Stimulated activated CD4-positive, alpha-beta T cell treated with anti-CD3 and anti-CD28 coated beads, Interleukin-15, amount 100 ng/mL, for 24 hours (primary cell): ENCODE measurements around the gene CHRNB2.
"Not testable (repeated sequence)": the region's sequence is repeated elsewhere in the genome, so short reads cannot be mapped to it uniquely, and the experiment has no call there.

Experiments used
- DNase-seq: peaks from one replicate; pipeline ENCODE4 v3.0.0-alpha.2; 2020

CHRNB2 gene, protein sequence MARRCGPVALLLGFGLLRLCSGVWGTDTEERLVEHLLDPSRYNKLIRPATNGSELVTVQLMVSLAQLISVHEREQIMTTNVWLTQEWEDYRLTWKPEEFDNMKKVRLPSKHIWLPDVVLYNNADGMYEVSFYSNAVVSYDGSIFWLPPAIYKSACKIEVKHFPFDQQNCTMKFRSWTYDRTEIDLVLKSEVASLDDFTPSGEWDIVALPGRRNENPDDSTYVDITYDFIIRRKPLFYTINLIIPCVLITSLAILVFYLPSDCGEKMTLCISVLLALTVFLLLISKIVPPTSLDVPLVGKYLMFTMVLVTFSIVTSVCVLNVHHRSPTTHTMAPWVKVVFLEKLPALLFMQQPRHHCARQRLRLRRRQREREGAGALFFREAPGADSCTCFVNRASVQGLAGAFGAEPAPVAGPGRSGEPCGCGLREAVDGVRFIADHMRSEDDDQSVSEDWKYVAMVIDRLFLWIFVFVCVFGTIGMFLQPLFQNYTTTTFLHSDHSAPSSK

DNA sequence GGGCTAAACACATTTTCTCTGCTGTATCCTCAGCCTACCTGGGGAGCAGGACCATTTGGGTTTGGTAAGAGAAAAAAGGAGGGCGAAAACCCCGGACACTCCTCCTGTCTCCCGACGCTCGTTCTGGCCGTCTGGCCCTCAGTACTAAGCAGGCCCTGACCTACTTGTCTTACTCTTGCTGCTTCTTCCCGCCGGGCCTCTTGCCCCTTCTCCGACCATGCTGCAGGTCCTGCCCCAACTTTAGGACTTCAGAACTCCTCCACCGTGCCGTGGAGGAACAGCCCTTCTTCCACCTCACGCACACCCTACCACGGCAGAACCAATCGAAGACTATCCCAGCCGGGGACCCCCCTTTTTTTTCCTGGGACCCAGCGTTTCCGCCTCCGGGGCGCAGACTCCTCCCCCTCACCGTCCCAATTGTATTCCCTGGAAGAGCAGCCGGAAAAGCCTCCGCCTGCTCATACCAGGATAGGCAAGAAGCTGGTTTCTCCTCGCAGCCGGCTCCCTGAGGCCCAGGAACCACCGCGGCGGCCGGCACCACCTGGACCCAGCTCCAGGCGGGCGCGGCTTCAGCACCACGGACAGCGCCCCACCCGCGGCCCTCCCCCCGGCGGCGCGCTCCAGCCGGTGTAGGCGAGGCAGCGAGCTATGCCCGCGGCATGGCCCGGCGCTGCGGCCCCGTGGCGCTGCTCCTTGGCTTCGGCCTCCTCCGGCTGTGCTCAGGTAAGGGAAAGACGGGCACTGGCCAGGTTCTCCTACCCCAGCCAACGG is at the start of gene CHRNB2:
CHRNB2 (plus strand) TSS at position 393 of the 771 bp plus-strand sequence; CDS start at position 660, 267 bp downstream.
- DNase-seq: peak; percentile 74

DNA sequence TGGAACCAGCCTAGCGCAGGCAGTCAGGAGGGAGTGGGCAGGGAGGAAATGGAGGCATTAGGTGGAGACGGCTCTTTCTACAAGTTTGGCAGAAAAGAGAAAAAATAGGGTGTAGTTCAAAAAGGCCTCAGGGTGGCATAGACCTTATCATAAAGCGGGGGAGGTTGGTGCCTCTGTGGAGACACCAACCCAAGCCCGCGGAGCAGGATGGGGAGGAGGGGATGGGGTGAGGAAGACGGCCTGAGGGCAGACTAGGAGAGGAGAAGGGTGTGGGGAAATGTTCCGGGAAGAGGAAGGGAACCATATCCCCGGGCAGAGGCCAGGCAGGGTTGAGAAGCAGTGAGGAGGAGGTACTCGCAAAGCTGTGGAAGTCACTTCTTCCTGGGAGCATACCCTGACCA is 48.0 kb upstream of the CHRNB2 start:
- no peak for DNase-seq

DNA sequence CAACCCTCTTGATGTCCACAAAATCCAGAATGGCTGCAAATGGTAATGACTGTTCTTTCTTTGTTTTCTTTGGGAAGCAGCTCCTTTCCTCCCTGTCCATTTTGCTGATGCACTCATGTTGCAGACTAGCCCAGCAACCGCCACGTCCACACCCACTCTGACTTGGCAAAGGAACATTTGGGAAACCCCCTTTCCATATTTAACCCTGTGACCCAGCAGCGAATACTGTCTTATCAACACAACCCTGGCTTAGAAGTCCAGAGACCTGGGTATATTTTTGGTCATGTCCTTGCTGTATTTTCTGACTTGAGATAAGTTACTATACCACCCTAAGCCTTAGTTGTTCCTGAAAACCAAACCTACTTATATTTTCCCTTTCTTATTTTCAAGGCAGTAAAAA is 47.2 kb upstream of the CHRNB2 start:
- no peak for DNase-seq

DNA sequence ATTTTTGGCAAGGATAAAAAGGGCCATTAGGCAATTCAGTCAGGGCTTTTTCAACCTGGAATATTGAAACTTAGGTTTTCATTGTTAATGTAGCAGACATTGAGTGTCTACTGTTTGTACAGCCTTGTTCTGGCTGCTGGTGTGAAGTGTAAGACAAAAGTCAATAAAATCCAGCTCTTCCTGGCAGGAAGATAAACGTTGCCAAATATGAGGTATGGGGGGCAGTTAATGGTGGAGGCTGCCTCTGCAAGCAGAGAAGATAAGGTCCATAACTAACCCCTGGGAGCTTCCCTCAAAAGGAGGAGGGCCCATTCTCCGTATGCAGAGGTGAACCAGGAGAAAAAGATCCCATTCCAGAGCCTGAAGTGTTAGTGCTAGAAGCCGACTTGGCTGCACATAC is 45.9 kb upstream of the CHRNB2 start:
- no peak for DNase-seq

DNA sequence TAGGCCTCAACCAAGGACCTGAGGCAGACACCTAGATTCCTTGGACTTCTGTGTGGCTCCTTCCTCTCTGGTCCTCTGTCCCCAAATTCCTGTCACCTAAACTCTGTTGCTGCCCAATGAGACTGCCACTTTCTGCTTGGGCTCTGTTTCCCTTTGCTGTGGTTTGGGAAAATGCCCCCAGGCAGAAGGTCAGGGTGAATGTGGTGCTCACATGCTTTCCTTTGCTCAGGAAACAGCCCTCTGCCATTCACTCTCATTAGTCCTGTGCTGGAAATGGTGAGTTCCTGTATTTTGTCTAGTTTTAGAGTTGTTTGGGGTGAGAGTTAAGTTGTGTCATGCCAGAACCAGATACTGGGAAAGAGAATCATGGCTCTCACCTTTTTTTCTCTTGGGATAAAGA is 42.7 kb upstream of the CHRNB2 start:
- no peak for DNase-seq

DNA sequence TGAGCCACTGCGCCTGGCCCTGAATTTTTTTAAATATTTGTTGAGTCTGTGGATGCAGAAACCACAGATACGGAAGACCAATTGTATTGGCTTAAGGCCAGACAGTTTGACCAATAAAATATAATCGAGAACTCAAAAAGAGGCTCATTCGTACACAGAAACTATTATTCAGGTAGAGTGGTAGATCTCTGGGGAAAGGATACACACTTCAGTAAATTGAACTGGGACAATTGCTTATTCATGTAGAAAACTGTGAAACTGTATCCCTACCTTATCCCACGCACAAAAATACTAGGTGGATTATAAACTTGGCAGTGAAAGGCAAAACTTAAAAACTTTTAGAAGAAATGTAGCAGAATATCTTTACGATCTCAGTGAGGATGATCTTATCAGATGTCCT is 40.4 kb upstream of the CHRNB2 start:
- DNase-seq: no peak

DNA sequence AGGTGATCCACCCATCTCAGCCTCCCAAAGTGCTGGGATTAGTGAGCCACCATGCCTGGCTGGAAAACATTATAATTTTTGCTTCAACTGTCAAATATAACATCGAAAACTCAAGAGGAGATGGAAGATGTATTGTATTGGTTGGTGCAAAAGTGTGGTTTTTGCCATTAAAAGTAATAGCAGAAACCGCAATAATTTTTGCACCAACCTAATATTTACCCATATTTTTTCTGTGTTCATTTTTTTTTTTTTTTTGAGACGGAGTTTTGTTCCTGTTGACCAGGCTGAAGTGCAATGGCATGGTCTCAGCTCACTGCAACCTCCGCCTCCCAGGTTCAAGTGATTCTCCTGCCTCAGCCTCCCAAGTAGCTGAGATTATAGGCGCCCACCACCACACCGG is 38.3 kb upstream of the CHRNB2 start:
- no peak for DNase-seq

DNA sequence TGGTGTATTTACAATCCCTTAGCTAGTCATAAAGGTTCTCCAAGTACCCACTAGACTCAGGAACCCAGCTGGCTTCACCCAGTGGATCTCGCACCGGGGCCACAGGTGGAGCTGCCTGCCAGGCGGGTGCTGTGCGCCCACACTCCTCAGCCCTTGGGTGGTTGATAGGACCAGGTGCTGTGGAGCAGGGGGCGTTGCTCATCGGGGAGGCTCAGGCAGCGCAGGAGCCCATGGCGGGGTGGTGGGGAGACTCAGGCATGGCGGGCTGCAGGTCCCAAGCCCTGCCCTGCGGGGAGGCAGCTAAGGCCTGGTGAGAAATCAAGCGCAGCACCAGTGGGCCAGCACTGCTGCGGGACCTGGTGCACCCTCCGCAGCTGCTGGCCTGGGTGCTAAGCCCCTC is 35.6 kb upstream of the CHRNB2 start:
- DNase-seq: not testable (repeated sequence)

DNA sequence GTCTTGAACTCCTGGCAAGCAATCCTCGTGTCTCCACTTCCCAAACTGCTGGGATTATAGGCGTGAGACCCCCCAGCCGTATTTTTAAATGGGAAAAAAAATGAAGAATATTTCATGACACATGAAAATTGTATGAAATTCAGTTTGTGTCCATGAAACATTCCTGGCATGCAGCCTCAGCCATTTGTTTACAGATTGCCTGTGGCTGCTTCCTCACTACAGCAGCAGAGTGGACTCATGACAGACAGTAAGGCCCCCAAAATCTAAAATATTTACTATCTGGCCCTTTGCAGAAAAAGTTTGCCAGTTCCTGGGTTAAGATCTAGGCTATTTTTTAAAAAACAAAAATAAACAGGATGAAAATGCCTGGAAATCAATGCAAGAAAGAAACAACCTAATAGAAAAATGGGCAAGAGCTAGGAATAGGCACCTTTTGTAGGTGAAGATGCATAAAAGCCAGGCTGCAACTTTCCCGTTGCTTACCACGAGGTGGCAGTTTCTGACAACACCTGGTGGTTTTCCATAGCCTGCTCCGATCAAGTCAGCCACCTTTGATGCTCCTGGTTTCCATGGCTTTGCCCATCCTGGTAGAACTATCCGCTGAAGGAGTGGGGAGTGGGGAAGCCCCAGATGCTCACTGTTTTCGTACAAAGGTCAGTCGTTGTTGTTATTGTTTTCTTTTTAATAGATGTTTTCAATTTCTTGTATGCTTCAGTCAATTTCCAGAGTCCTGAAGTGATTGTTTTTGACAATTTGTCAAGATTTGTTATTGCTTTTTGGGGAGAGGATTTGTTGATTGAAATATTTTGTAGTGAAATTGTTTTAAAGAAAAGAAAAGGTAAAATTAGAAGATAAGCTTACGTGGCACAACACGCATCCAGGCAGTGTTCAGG is 33.4 kb upstream of the CHRNB2 start:
- DNase-seq: no peak

DNA sequence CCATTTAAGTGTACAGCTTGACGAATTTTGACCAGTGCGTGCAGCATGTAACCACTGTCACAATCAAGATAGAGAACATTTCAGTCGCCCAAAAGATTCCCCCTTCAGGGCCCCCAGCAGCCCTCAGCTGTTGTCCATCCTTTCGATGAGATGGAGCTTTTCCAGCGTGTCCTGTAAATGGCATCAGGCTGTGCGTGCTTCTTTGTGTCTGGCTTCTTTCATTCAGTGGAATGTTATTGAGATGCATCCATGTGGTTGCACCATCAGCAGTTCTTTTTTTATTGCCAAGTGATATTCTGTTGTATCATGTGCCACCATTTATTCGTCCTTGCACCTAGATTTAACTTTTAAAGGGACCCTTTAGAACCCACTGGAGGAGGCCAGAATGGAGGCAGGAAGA is 31.0 kb upstream of the CHRNB2 start:
- DNase-seq: no peak

DNA sequence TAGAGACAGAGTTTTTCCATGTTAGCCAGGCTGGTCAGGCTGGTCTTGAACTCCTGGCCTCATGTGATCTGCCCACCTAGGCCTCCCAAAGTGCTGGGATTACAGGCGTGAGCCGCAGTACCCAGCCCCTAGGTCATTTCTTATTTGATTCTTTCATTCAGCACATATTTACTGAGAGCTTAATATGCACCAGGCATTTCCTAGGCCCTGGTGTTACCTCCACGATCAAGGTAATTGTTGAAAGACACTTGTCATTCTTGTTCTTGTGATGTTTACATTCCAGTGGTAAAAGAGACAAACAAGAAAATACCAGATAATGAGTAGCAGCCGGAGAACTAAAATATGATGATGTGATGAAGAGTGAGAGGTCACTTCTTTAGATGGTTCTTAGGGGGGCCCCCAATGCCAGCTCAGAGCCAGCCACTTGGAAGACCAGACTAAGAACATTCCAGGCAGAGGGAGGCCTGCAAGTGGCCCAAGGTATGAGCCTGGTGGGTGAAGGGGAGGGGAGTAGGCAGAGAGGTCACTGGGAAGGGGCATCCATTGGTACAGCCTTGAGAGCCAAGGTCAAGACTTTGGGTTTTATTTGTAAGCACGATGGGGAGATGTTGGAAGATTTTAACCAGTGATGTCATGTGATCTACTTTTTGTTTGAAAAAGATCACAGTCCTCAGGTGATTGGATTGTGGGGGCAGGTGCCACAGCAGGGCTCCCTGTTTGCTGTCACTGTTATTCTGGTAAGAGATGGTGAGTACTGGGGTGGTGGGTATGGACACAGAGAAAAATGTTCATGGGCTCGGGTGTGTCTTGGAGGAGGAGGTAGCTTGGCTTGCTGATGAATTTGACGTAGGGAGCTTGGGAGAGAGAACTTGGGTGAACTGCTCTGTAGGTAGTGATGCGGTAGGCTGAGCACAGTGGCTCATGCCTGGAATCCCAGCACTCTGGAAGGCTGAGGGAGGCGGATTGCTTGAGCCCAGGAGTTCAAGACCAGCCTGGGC is 27.8 kb upstream of the CHRNB2 start:
- no peak for DNase-seq

DNA sequence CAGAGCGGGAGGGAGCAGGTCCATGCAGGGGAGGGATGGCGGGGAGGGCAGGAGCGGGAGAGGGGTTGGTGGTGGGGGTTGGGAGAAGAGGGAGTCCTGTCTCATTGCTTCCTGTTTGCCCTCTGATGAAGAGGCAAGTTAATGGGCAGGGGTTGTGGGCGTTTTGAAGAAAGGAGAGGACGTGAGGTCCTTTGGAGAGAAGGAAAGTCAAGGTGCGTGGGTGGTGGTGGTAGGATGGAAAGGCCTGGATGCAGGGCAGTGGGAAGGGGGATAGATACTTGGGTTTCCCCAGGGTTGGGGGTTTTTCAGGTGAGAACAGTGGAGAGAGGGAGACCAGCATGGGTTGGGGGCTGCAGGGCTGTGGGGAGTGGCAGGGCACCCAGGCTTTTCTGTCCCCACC is 26.3 kb upstream of the CHRNB2 start:
- DNase-seq: no peak

DNA sequence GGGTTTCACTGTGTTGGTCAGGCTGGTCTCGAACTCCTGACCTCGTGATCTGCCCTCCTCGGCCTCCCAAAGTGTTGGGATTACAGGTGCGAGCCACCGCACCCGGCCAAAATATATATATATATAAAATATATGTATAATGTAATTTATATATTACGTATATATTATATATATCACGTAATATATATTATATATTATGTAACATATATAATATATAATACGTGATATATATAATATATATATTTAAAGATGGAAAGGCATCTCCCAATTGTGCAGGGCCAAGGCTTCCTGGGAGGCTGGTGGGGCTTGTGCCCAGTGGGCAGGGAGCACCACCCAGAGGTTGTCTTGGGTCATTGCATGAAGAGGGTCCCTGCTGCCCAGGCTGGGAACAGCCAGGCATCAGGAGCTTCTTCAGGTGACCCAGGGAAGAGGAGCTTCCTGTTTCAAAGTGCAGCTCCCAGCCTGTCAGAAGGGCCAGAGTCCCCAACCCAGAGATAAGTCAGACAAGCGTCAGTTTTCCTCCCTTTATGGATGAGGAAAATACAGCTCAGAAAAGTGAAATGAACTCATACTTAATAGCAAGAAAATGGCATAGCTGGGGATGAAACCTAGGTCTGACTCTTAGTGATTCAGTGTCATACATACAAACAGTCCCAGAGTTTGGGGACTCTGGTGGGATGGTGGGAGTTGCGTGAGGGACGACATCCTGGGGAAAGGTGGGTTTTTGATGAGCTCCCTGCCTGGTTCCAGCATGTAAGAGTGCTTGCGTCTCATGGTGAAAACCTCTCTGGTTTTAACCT is 21.1 kb upstream of the CHRNB2 start:
- peak; percentile 70 for DNase-seq

DNA sequence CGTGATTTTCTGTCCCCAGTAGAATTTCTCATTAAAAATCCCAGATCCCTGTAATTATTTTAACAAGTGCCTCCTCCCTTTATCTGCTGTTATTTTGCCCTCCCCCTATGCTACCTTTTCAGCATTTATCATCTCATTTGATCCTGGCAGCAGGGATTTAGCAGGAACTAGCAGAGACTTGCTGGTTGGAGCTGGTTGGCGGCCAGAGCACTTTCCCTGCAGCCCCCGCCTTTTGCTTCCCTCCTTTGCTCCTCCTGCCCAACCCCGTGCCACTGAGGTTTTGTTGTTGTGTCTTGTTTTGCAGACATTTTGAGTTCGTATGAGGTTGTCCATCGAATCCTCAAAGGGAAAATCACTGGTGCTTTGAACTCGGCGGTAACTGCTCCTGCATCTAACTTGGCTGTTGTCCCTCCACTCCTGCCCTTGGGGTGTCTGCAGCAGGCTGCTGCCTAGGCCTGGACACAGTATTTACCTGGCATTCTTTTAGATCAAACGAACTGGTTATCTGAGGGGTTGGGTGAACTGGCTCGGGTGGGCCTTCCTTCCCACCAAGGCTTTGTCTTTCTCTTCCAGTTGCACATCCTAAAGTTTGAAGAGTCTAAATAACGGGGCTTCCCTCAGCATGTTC is 20.4 kb upstream of the CHRNB2 start:
- no peak for DNase-seq

DNA sequence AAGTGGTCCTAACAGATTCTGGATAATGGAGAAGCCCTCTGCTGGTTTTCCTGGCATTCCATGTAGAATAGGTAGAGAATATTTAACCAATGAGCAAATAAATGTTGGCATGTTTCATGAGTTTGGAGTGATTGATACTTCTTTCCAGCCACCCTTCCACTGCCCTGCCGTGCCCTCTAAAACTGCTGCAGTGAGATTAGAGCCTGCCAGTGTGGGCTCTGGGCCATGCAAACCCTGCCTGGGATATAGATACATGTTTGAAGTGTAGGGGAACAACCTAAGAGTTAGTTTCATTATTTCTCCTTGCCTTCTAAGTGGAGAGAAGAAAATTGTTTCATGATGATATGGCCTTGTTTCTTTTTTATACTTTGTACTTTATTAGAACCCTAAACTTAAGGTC is 19.6 kb upstream of the CHRNB2 start:
- DNase-seq: no peak

DNA sequence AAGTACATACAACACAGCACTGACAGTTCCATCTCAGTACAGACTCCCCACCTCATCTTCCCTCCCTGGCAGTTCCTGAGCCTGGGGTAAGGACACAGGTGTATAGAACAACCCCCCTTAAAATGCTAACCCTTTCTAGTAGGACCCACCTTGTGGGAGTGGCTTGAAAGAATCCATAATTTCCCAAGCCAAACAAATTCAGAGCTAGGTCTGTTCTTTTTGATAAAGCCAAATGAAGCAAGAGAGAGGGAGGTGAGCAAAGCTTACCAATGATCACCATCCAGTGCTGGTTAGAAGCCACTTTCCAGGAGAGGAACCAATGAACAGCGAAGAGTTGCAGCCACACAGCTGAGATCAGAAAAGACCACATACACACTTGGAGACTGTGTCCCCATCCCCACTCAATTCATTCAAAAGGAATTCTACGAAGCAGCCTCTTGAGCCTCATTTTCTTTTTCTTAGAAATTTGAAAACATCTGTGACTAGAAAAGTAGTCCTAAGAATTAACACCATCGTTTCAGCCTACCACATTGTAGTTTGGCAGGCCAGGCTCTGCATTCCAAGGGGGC is 18.3 kb upstream of the CHRNB2 start:
- no peak for DNase-seq

DNA sequence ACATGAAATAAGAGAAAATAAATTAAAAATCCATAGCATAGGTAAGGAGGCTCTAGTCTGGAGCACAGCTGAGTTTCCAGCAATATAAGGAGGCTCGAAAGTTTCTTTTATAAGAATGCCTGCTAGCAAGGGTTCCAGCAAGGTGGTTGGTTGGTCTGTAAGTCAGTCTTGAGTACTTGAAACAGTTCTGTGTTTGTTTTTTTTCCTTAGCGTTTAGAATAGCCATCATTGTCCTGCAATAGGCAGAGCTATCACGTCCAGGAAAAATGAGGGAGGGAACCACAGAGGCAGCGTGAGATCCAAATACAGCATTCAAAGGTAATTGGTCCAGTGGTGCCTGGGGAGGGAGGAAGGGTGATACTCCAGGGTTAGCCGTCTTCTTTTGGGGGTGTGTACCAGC is 17.5 kb upstream of the CHRNB2 start:
- no peak for DNase-seq

DNA sequence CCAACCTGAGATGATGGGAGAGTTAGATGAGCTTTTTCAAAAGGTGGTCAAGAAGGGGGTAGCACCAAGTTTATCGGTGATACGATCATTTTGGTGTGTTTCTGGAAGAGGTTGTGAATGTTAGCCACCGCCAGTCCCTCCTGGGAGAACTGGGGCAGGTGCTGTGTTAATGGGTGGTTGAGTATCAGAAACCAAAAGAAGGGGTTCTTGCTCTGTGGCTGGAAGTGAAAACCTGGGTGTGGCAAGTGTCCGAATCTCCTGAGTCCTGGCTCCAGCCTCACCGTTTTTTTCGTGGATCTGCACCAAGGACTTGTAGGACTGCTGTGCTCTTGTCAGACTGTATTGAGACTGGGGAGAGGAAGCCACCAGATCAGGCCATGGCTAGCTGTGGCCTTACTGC is 16.9 kb upstream of the CHRNB2 start:
- no peak for DNase-seq

DNA sequence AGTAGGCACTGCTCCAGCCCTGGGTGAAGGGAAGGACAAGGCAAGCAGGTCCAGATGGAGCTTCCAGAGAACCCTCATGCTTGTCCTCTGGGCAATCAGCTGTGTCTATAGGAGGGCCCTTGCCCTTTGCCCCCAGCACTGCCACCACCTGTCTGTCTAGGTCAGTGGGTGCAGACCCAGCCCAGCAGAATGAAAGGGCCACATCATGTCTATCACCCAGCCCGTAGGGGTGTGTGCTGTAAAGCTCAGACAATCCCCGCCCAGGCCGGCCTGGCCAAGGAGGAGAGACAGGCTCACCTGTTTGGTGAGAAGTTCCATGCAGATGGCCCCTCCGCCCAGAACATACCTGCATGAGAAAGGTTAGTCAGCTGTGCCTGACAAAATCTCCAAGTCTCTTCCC is 16.1 kb upstream of the CHRNB2 start:
- no peak for DNase-seq

DNA sequence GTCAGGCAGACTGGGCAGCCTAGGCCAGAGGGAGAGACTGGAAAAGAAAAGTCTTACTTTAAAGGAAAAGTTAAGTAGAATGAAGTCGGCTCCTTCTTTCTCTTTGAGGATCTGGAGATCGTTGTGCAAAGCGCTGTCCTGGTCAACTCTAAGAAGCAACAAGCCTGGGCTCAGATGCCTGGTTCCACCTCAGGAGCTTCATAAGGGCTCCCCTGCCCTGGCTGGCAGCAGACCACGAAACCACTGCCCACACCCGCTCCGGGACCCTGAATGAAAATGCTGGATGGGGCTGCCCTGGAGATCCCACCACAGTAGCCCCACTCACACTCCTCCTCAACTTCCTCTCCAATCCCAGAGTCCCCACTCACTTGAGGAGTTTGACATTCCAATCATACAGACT is 15.5 kb upstream of the CHRNB2 start:
- no peak for DNase-seq
